GM15510 (cell line): ENCODE data around the gene CACNA1C.

Source experiments
- POLR2A ChIP-seq: IDR thresholded peaks from 3 replicates; pipeline ENCODE4 v1.6.1; 2011; ENCODE audit warnings: borderline replicate concordance; ENCODE audit not compliant: insufficient read length; ENCODE audit errors: extremely low read depth

The CACNA1C gene

DNA sequence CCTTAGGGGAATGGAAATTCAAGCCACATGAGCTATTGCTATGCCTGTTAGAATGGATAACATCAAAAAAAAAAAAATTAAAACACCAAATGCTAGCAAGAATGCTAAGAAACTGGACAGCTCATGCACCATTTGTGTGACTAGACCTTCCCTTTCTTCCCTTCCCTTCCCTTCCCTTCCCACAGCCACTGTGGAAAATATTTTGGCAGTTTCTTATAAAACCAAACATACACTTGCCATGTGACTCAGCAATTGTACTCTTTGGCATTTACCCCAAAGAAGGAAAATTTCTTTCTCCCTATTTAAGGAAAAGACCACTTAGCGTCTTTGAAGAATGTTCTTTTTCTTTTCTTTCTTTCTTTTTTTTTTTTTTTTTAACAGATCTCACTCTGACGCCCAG lies 692.9 kb downstream of the CACNA1C start:
- no peak for TF ChIP-seq POLR2A
